Neuronal stem cell (in vitro differentiated cells): ENCODE results near the gene PLEKHA7.

Experiments used
- DNase-seq: peaks from one replicate; pipeline ENCODE4 v3.0.0-alpha.2; 2013; ENCODE audit warnings: low spot score
- H2AFZ ChIP-seq: one replicate; pipeline ENCODE4 v1.6.1; 2013; ENCODE audit warnings: mild to moderate bottlenecking, low read length, inconsistent platforms
- H2AK5ac ChIP-seq: 2 replicates; pipeline ENCODE4 v1.6.1; 2013; ENCODE audit warnings: low read depth, mild to moderate bottlenecking, inconsistent platforms, low read length, moderate library complexity, mixed read lengths
- H2BK120ac ChIP-seq: 2 replicates; pipeline ENCODE4 v1.6.1; 2013; ENCODE audit warnings: low read depth, mild to moderate bottlenecking, inconsistent platforms, low read length, moderate library complexity, mixed read lengths
- H2BK12ac ChIP-seq: one replicate; pipeline ENCODE4 v1.6.1; 2013; ENCODE audit warnings: low read length, inconsistent platforms
- H2BK15ac ChIP-seq: 2 replicates; pipeline ENCODE4 v1.6.1; 2013; ENCODE audit warnings: mild to moderate bottlenecking, low read length, inconsistent platforms, mixed read lengths
- H2BK5ac ChIP-seq: one replicate; pipeline ENCODE4 v1.6.1; 2013; ENCODE audit warnings: inconsistent platforms, mild to moderate bottlenecking, low read length, moderate library complexity
- H3K14ac ChIP-seq: one replicate; pipeline ENCODE4 v1.6.1; 2013; ENCODE audit warnings: low read length, inconsistent platforms
- H3K18ac ChIP-seq: 2 replicates; pipeline ENCODE4 v1.6.1; 2013; ENCODE audit warnings: low read length, inconsistent platforms
- H3K23ac ChIP-seq: 2 replicates; pipeline ENCODE4 v1.6.1; 2013; ENCODE audit warnings: low read depth, mild to moderate bottlenecking, mixed read lengths, low read length, inconsistent platforms; ENCODE audit not compliant: poor library complexity
- H3K27ac ChIP-seq: replicated peaks from 3 replicates; pipeline ENCODE4 v1.5.1; 2013; ENCODE audit warnings: low read length, inconsistent platforms
- H3K27me3 ChIP-seq, 3 experiments: 2 replicates each; pipeline ENCODE4 v1.6.1; 2013; ENCODE audit warnings: low read length in 3 of 3, mild to moderate bottlenecking in 2 of 3, inconsistent platforms in 1 of 3, low read depth in 1 of 3, mixed read lengths in 1 of 3, moderate library complexity in 1 of 3; ENCODE audit not compliant: control insufficient read depth in 3 of 3, insufficient read depth in 3 of 3
- H3K36me3 ChIP-seq, 2 donors: replicated peaks in 1 of 2; 2 replicates each; pipeline ENCODE4 v1.6.1; 2013; ENCODE audit warnings: low read length in 2 of 2; ENCODE audit not compliant: control insufficient read depth in 2 of 2, insufficient read depth in 2 of 2
- H3K4ac ChIP-seq: 2 replicates; pipeline ENCODE4 v1.6.1; 2013; ENCODE audit warnings: inconsistent platforms, mild to moderate bottlenecking, low read length, moderate library complexity
- H3K4me1 ChIP-seq, 2 donors: 1 replicate in 1 of 2; 2 replicates in 1 of 2; pipeline ENCODE4 v1.6.1; 2013; ENCODE audit warnings: low read length in 2 of 2, low read depth in 1 of 2; ENCODE audit not compliant: control insufficient read depth in 2 of 2, insufficient read depth in 1 of 2
- H3K4me2 ChIP-seq: one replicate; pipeline ENCODE4 v1.6.1; 2013; ENCODE audit warnings: mild to moderate bottlenecking, low read length, inconsistent platforms; ENCODE audit not compliant: insufficient read depth, poor library complexity, severe bottlenecking
- H3K4me3 ChIP-seq, 2 donors: 2 replicates each; pipeline ENCODE4 v1.5.1; 2013; ENCODE audit warnings: low read length in 2 of 2, mild to moderate bottlenecking in 2 of 2, inconsistent platforms in 1 of 2, moderate library complexity in 1 of 2
- H3K79me1 ChIP-seq: one replicate; pipeline ENCODE4 v1.6.1; 2013; ENCODE audit warnings: low read depth, mild to moderate bottlenecking, inconsistent platforms, low read length, moderate library complexity
- H3K9ac ChIP-seq: one replicate; pipeline ENCODE4 v1.6.1; 2013; ENCODE audit warnings: mild to moderate bottlenecking, low read depth, low read length, inconsistent platforms; ENCODE audit not compliant: poor library complexity
- H3K9me3 ChIP-seq, 2 donors: replicated peaks in 1 of 2; 2 replicates each; pipeline versions ENCODE3 to v1.6.1; 2013; ENCODE audit warnings: low read length in 2 of 2, mild to moderate bottlenecking in 2 of 2, inconsistent platforms in 1 of 2, low read depth in 1 of 2, mixed read lengths in 1 of 2, moderate library complexity in 1 of 2; ENCODE audit not compliant: control insufficient read depth in 2 of 2, insufficient read depth in 1 of 2
- H4K8ac ChIP-seq: one replicate; pipeline ENCODE4 v1.6.1; 2013; ENCODE audit warnings: low read depth, mild to moderate bottlenecking, inconsistent platforms, low read length, moderate library complexity
- H4K91ac ChIP-seq: one replicate; pipeline ENCODE4 v1.6.1; 2013; ENCODE audit warnings: low read length, low read depth, mild to moderate bottlenecking, inconsistent platforms; ENCODE audit not compliant: poor library complexity
- WGBS, 2 donors: extraction: QIAGEN DNeasy Blood & Tissue Kit; methylation state at CpG; one replicate each; pipeline ENCODE4 v1.1.7; 2013; ENCODE audit warnings: missing lambda C conversion rate in 2 of 2, mixed read lengths in 1 of 2; ENCODE audit not compliant: insufficient read length in 2 of 2, insufficient replicate concordance in 1 of 2; ENCODE audit errors: extremely low coverage in 2 of 2; 5-methylcytosine and 5-hydroxymethylcytosine counted together

Gene PLEKHA7

DNA sequence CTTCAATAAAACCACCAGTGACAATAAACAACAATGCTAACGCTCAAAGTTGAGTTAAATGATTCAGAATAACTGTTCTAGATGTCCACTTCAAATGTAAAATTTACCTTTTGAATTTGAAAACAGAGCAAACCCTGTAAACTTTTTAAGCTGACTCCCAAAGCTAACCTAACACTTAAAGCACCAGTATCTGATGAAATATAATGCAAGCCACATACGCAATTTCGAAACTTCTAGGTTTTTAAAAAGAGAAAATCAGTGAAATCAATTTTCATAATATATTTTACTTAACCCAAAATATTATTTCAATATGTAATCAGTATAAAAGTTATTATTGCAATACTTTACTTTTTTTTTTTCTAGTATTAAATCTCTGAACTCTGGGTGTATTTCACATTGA lies 71.3 kb downstream of the PLEKHA7 start:
- no peak overlapping the region for H4K8ac ChIP-seq
- no peaks in the 10 kb centered on the region for H3K27me3 ChIP-seq
- no peaks in the 10 kb centered on the region for H3K36me3 ChIP-seq
- H3K4ac ChIP-seq: no peak overlapping the region
- H2BK120ac ChIP-seq: no peak overlapping the region
- no peak overlapping the region for H2AK5ac ChIP-seq
- peaks cover 9 to 15% of the 10 kb centered on the region in 2 donors for H3K4me1 ChIP-seq
- no peak overlapping the region for H2BK5ac ChIP-seq
- no peak overlapping the region for H3K18ac ChIP-seq
- no peaks in the 10 kb centered on the region for H3K79me1 ChIP-seq
- H3K23ac ChIP-seq: no peak overlapping the region
- H3K4me2 ChIP-seq: no peak overlapping the region
- no peak overlapping the region for H2BK15ac ChIP-seq
- H2AFZ ChIP-seq: no peak overlapping the region
- H3K4me3 ChIP-seq: no peak overlapping the region
- H3K9me3 ChIP-seq: no peaks in the 10 kb centered on the region
- H3K9ac ChIP-seq: no peak overlapping the region
- no peak overlapping the region for H3K14ac ChIP-seq
- no peak overlapping the region for H3K27ac ChIP-seq
- no peak overlapping the region for H4K91ac ChIP-seq
- DNase-seq: no peak
- H2BK12ac ChIP-seq: no peak overlapping the region
- no CpG with 5 or more reads among the region's 3 CpGs for WGBS, 2 donors

DNA sequence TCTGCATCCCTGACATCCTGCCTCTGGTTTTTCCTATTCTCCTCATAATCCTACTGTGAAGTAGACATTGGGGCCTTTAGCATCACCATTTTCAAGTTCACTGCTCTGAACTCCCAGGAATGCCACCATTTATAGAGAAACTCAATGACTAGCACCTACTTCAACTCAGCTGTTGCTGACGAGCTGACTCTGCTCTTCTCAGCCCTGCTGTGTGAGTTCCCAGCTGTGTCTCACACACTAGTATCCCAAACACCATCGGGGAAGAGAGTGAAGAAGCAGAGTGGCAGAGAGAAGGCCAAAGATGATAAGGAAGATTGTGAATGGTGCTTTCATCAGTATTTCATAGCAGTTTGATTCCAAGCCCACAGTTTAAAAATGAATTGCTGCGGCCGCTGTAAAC lies 71.9 kb downstream of the PLEKHA7 start:
- no peak overlapping the region for H2BK12ac ChIP-seq
- H3K4me3 ChIP-seq: no peak overlapping the region
- no peaks in the 10 kb centered on the region for H3K79me1 ChIP-seq
- DNase-seq: no peak
- H3K27me3 ChIP-seq: no peaks in the 10 kb centered on the region
- WGBS, 2 donors: no CpG with 5 or more reads among the region's 4 CpGs
- H2BK5ac ChIP-seq: no peak overlapping the region
- no peak overlapping the region for H3K4me2 ChIP-seq
- H2BK15ac ChIP-seq: no peak overlapping the region
- H3K23ac ChIP-seq: no peak overlapping the region
- H3K4me1 ChIP-seq: peaks cover 9 to 15% of the 10 kb centered on the region in 2 donors
- H2AK5ac ChIP-seq: no peak overlapping the region
- H3K9me3 ChIP-seq: no peaks in the 10 kb centered on the region
- H3K27ac ChIP-seq: no peak overlapping the region
- H2AFZ ChIP-seq: no peak overlapping the region
- no peak overlapping the region for H3K18ac ChIP-seq
- H4K91ac ChIP-seq: no peak overlapping the region
- H3K4ac ChIP-seq: no peak overlapping the region
- no peak overlapping the region for H2BK120ac ChIP-seq
- no peak overlapping the region for H4K8ac ChIP-seq
- no peaks in the 10 kb centered on the region for H3K36me3 ChIP-seq
- no peak overlapping the region for H3K9ac ChIP-seq
- H3K14ac ChIP-seq: no peak overlapping the region

DNA sequence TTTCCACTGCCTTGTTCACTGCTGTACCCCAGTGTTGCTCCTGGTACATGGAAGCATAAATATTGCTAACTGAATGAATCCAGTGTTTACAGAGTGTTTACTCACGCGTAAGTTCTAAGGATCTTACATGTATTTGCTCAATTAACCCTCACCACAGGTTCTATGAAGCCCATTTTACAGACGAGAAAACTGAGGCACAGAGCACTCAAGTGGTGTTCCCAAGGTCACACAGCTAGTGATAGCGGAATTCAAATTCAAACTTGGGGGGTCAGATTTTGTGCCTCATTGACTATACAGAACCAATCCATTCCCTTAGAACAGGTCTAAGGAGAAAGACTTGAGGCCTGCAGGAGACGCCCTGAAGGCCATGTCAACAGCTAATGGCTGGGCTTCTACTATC lies 72.3 kb downstream of the PLEKHA7 start:
- H3K36me3 ChIP-seq: no peaks in the 10 kb centered on the region
- H3K4me2 ChIP-seq: no peak overlapping the region
- H3K18ac ChIP-seq: no peak overlapping the region
- H3K27ac ChIP-seq: no peak overlapping the region
- no peak overlapping the region for H3K4ac ChIP-seq
- peaks cover 8 to 15% of the 10 kb centered on the region in 2 donors for H3K4me1 ChIP-seq
- H3K23ac ChIP-seq: no peak overlapping the region
- H4K8ac ChIP-seq: no peak overlapping the region
- H2BK120ac ChIP-seq: no peak overlapping the region
- H2BK12ac ChIP-seq: no peak overlapping the region
- no peak overlapping the region for H3K14ac ChIP-seq
- no peak overlapping the region for H3K4me3 ChIP-seq
- H3K27me3 ChIP-seq: no peaks in the 10 kb centered on the region
- no peak overlapping the region for H3K9ac ChIP-seq
- no peak overlapping the region for H2AK5ac ChIP-seq
- DNase-seq: no peak
- WGBS, 2 donors: no CpG with 5 or more reads among the region's 5 CpGs
- no peak overlapping the region for H2BK5ac ChIP-seq
- H2AFZ ChIP-seq: no peak overlapping the region
- H4K91ac ChIP-seq: no peak overlapping the region
- H2BK15ac ChIP-seq: no peak overlapping the region
- no peaks in the 10 kb centered on the region for H3K79me1 ChIP-seq
- H3K9me3 ChIP-seq: no peaks in the 10 kb centered on the region

DNA sequence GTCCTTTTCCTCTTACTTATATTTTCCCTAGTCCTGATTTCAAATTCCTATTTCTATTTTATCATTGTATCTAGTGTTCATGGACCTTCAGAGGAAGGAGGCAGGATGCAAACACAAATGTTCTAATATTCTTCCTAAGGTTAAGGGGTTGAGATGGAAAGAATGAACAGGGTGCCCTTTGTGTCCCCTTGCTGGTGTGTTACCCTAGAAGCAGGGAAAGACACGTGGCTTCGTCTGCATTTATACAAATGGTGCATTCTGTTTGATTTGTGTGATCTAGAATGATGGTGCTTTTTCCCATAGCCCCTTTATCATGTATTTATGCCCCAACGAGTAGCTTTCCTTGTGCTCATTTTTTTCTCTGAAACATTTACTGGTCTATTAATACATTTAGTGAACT lies 76.2 kb downstream of the PLEKHA7 start:
- Histone ChIP-seq H3K9me3 (no peaks in the 10 kb centered on the region), H3K14ac (no peak overlapping the region), H4K8ac (no peak overlapping the region), H3K4ac (no peak overlapping the region), H3K18ac (no peak overlapping the region), H3K9ac (no peak overlapping the region), H2BK5ac (no peak overlapping the region), H4K91ac (no peak overlapping the region), H3K79me1 (no peaks in the 10 kb centered on the region), H3K27me3 (no peaks in the 10 kb centered on the region), H3K36me3 (no peaks in the 10 kb centered on the region), H3K4me3 (no peak overlapping the region), H2BK12ac (no peak overlapping the region), H2BK120ac (no peak overlapping the region), H3K27ac (no peak overlapping the region), H2AFZ (no peak overlapping the region), H3K4me2 (no peak overlapping the region), H2AK5ac (no peak overlapping the region), H3K23ac (no peak overlapping the region), H3K4me1 (peaks cover 0 to 4% of the 10 kb centered on the region in 2 donors), H2BK15ac (no peak overlapping the region)
- no CpG with 5 or more reads among the region's 3 CpGs for WGBS, 2 donors
- DNase-seq: no peak
